DOHH2 (cell line): ENCODE measurements around the gene PATZ1.

Source experiments
- CTCF ChIP-seq: fragments of 200-600 bp; sonication (generic); IDR thresholded peaks from one replicate; pipeline ENCODE4 v1.5.1; 2014; ENCODE audit warnings: antibody characterized with exemption, mild to moderate bottlenecking, low read depth, low read length; ENCODE audit not compliant: poor library complexity, severe bottlenecking
- EZH2phosphoT487 ChIP-seq: fragments of 200-600 bp; sonication (generic); IDR thresholded peaks from 2 replicates; pipeline ENCODE4 v1.6.1; 2017; ENCODE audit warnings: borderline replicate concordance, mild to moderate bottlenecking, antibody characterized with exemption, low read length, moderate library complexity, mixed read lengths

GRCh38 chr22:31378123-31378522 lies 32.0 kb upstream of the PATZ1 start:
- no peak for TF ChIP-seq CTCF
- no peak for TF ChIP-seq EZH2phosphoT487
